Esophagus mucosa (tissue), 1 donor: ENCODE data around the gene RAB44. TPM values are rescaled to one million over a fixed set of nuclear protein-coding genes. Genes with fewer than 3 reads are reported as not detected.

Experiments
- ATAC-seq: fragments of 200-7000 bp; cut with Tn5 transposase; one replicate; pipeline ENCODE4 v1.9.1; 2020
- total RNA-seq: library from RNA; stranded (reverse); gene quantifications from one replicate; pipeline ENCODE4 v1.2.4, GENCODE V29; 2023
- donor health status: DM: yes; HTN: yes; CAD: no.

The RAB44 gene
- total RNA-seq, 1 donor from 2014 or later, result 0.36 TPM

- no peak for ATAC-seq
Measured at GRCh38 chr6:36734486-36735060, 36.9 kb downstream of the RAB44 start.

- ATAC-seq, result peak; percentile 83
Measured at GRCh38 chr6:36735110-36736071, 37.8 kb downstream of the RAB44 start.

- no peak for ATAC-seq
Measured at GRCh38 chr6:36737043-36737785, 39.6 kb downstream of the RAB44 start.

- no peak for ATAC-seq
Measured at GRCh38 chr6:36738108-36738507, 40.5 kb downstream of the RAB44 start.

GRCh38 chr6:36739947-36740817 lies 42.6 kb downstream of the RAB44 start:
- ATAC-seq, result no peak

- no peak for ATAC-seq
Measured at GRCh38 chr6:36740818-36741179, 43.2 kb downstream of the RAB44 start.

- ATAC-seq, result no peak
Measured at GRCh38 chr6:36742146-36742545, 44.5 kb downstream of the RAB44 start.

GRCh38 chr6:36743032-36743431 lies 45.4 kb downstream of the RAB44 start:
- no peak for ATAC-seq

GRCh38 chr6:36743538-36744303 lies 46.1 kb downstream of the RAB44 start:
- peak; percentile 85 for ATAC-seq

- no peak for ATAC-seq
Measured at GRCh38 chr6:36744304-36744673, 46.7 kb downstream of the RAB44 start.

- no peak for ATAC-seq
Measured at GRCh38 chr6:36745283-36745682, 47.7 kb downstream of the RAB44 start.

- ATAC-seq, result peak; percentile 54
Measured at GRCh38 chr6:36745836-36746235, 48.2 kb downstream of the RAB44 start.

GRCh38 chr6:36746251-36746650 lies 48.6 kb downstream of the RAB44 start:
- ATAC-seq, result no peak

GRCh38 chr6:36749829-36750489 lies 52.3 kb downstream of the RAB44 start:
- ATAC-seq, result no peak

- ATAC-seq, result peak; percentile 3
Measured at GRCh38 chr6:36751091-36751490, 53.5 kb downstream of the RAB44 start.

- peak; percentile 20 for ATAC-seq
Measured at GRCh38 chr6:36751833-36752186, 54.2 kb downstream of the RAB44 start.

GRCh38 chr6:36752187-36752885 lies 54.7 kb downstream of the RAB44 start:
- ATAC-seq, result peak; percentile 69

GRCh38 chr6:36752886-36753506 lies 55.4 kb downstream of the RAB44 start:
- ATAC-seq, result peak; percentile 19

- no peak for ATAC-seq
Measured at GRCh38 chr6:36753671-36754405, 56.2 kb downstream of the RAB44 start.
